HCT116 (cell line): Measurements from ENCODE around the gene TANC1. TPM values are rescaled to one million over a fixed set of nuclear protein-coding genes. Genes with fewer than 3 reads are reported as not detected.

ENCODE experiments used
- ATAC-seq: fragments of 200-7000 bp; cut with Tn5 transposase; 2 replicates; pipeline ENCODE4 v1.9.1; 2020; ENCODE audit warnings: mild to moderate bottlenecking, moderate library complexity
- BruUV-seq: library from RNA; stranded (reverse); fragments of 400-500 nt; replicated peaks from 2 replicates; lab custom pipeline; 2021; lab: Mats Ljungman, UMichigan
- CTCF ChIA-PET: fragments of 300-600 bp; sonication (Branson Sonifier 250); formaldehyde crosslinking; loops from one replicate; lab custom pipeline; 2021; ENCODE audit warnings: antibody characterized with exemption; lab: Charles Lee
- POLR2A ChIA-PET: fragments of 300-600, 350-600 bp; sonication (Branson Sonifier 250); formaldehyde crosslinking; loops from one replicate; lab custom pipeline; 2021; ENCODE audit warnings: antibody characterized with exemption; lab: Charles Lee
- RAD21 ChIA-PET, 2 experiments: fragments of 300-600 bp; sonication (Branson Sonifier 250); formaldehyde crosslinking; loops; one replicate each; lab custom pipeline; 2023; ENCODE audit warnings: low total read pairs in 2 of 2; ENCODE audit not compliant: uncharacterized antibody in 2 of 2, unreplicated experiment in 2 of 2, low non-redundant PET in 1 of 2; lab: Charles Lee
- DNase-seq: peaks from one replicate; pipeline ENCODE4 v3.0.0-alpha.2; 2010; ENCODE audit warnings: low read depth, low spot score
- H2AFZ ChIP-seq: fragments of 200-600 bp; shearing (Covaris generic), sonication (generic); 2 replicates; pipeline ENCODE4 v1.6.1; 2017; ENCODE audit warnings: low read depth, mixed run types, mixed read lengths, antibody characterized with exemption, low read length; ENCODE audit not compliant: poor library complexity, severe bottlenecking
- H3K27ac ChIP-seq: 2 replicates; pipeline ENCODE4 v1.5.1; 2012; ENCODE audit warnings: low read depth, low read length
- H3K27me3 ChIP-seq: fragments of 200-600 bp; sonication (generic); 2 replicates; pipeline ENCODE4 v1.6.1; 2016; ENCODE audit warnings: mixed run types, low read length, mixed read lengths; ENCODE audit not compliant: insufficient read depth
- H3K36me3 ChIP-seq, 2 experiments: fragments of 200-500 bp in 1 of 2; fragments of 200-600 bp in 1 of 2; sonication (Bioruptor generic) in 1 of 2; sonication (generic) in 1 of 2; 2 replicates each; pipeline versions ENCODE4 v1.5.1 to v1.6.1; 2014 to 2016; ENCODE audit warnings: low read length in 2 of 2, inconsistent platforms in 1 of 2, mixed read lengths in 1 of 2, mixed run types in 1 of 2; ENCODE audit not compliant: insufficient read depth in 2 of 2, control insufficient read depth in 1 of 2
- H3K4me1 ChIP-seq, 2 experiments: fragments of 200-600 bp in 1 of 2; sonication (generic) in 1 of 2; 2 replicates each; pipeline versions ENCODE4 v1.5.1 to v1.6.1; 2012 to 2017; ENCODE audit warnings: low read length in 2 of 2, inconsistent platforms in 1 of 2, mild to moderate bottlenecking in 1 of 2, mixed read lengths in 1 of 2, mixed run types in 1 of 2, moderate library complexity in 1 of 2; ENCODE audit not compliant: insufficient read depth in 2 of 2, control insufficient read depth in 1 of 2
- H3K4me2 ChIP-seq: fragments of 200-600 bp; sonication (generic); 2 replicates; pipeline ENCODE4 v1.6.1; 2017; ENCODE audit warnings: mixed run types, low read length, mixed read lengths
- H3K4me3 ChIP-seq, 2 experiments: fragments of 200-600 bp in 1 of 2; sonication (generic) in 1 of 2; replicated peaks in 1 of 2; 2 replicates each; pipeline ENCODE4 v1.5.1; 2011 to 2016; ENCODE audit warnings: low read length in 2 of 2, control low read depth in 1 of 2, low read depth in 1 of 2, mild to moderate bottlenecking in 1 of 2, mixed read lengths in 1 of 2, mixed run types in 1 of 2
- H3K79me2 ChIP-seq: fragments of 200-600 bp; sonication (generic); 2 replicates; pipeline ENCODE4 v1.6.1; 2017; ENCODE audit warnings: mild to moderate bottlenecking, mixed run types, low read length, moderate library complexity, mixed read lengths; ENCODE audit not compliant: insufficient read depth
- H3K9ac ChIP-seq: fragments of 200-600 bp; sonication (generic); 2 replicates; pipeline ENCODE4 v1.6.1; 2016; ENCODE audit warnings: low read length, mixed read lengths
- H3K9me2 ChIP-seq: fragments of 200-600 bp; sonication (generic), shearing (Covaris generic); 2 replicates; pipeline ENCODE4 v1.6.1; 2017; ENCODE audit warnings: mixed run types, mild to moderate bottlenecking, moderate library complexity; ENCODE audit not compliant: insufficient read depth
- H3K9me3 ChIP-seq, 2 experiments: fragments of 200-500 bp in 1 of 2; fragments of 200-600 bp in 1 of 2; sonication (Bioruptor generic) in 1 of 2; sonication (generic) in 1 of 2; 2 replicates each; pipeline ENCODE4 v1.6.1; 2014 to 2017; ENCODE audit warnings: low read length in 2 of 2, mixed read lengths in 2 of 2, inconsistent platforms in 1 of 2, low read depth in 1 of 2, mild to moderate bottlenecking in 1 of 2, mixed run types in 1 of 2, moderate library complexity in 1 of 2; ENCODE audit not compliant: control insufficient read depth in 1 of 2, insufficient read depth in 1 of 2
- H4K20me1 ChIP-seq: fragments of 200-600 bp; sonication (generic), shearing (Covaris generic); 2 replicates; pipeline ENCODE4 v1.6.1; 2017; ENCODE audit warnings: mixed run types, mild to moderate bottlenecking, moderate library complexity; ENCODE audit not compliant: insufficient read depth
- CBX3 ChIP-seq: IDR thresholded peaks from 2 replicates; pipeline ENCODE4 v1.6.1; 2012; ENCODE audit warnings: low read depth
- EGR1 ChIP-seq: IDR thresholded peaks from 2 replicates; pipeline ENCODE4 v1.6.1; 2012; ENCODE audit warnings: low read depth
- EZH2 ChIP-seq: fragments of 200-600 bp; sonication (generic); IDR thresholded peaks from 2 replicates; pipeline ENCODE4 v1.6.1; 2017; ENCODE audit warnings: antibody characterized with exemption, mixed run types
- FOSL1 ChIP-seq: IDR thresholded peaks from 2 replicates; pipeline ENCODE4 v1.6.1; 2012; ENCODE audit warnings: low read depth
- JUND ChIP-seq: IDR thresholded peaks from 2 replicates; pipeline ENCODE4 v1.6.1; 2012
- POLR2A ChIP-seq: IDR thresholded peaks from 2 replicates; pipeline ENCODE4 v1.7.0; 2011; ENCODE audit warnings: borderline replicate concordance; ENCODE audit not compliant: insufficient read depth, insufficient read length; ENCODE audit errors: extremely low read depth
- SRF ChIP-seq: IDR thresholded peaks from 2 replicates; pipeline ENCODE4 v1.6.1; 2012; ENCODE audit warnings: low read depth
- TCF7L2 ChIP-seq: IDR thresholded peaks from 2 replicates; pipeline ENCODE4 v1.7.0; 2011; ENCODE audit warnings: borderline replicate concordance, inconsistent platforms; ENCODE audit not compliant: insufficient read depth, insufficient read length; ENCODE audit errors: extremely low read depth
- YY1 ChIP-seq: IDR thresholded peaks from 2 replicates; pipeline ENCODE4 v1.6.1; 2011; ENCODE audit warnings: low read length, low read depth, moderate library complexity, mild to moderate bottlenecking; ENCODE audit not compliant: insufficient replicate concordance; ENCODE audit errors: extremely low read depth
- ZFX ChIP-seq: fragments of 450-650 bp; IDR thresholded peaks from 2 replicates; pipeline ENCODE4 v1.6.1; 2017
- ZNF274 ChIP-seq: fragments of 200-500 bp; sonication (Bioruptor generic); IDR thresholded peaks from 2 replicates; pipeline ENCODE4 v1.6.1; 2014; ENCODE audit warnings: mild to moderate bottlenecking, low read depth, low read length, inconsistent platforms
- intact Hi-C: fragments of 100-400 bp; cut with micrococcal nuclease; formaldehyde crosslinking; loops from 2 replicates; pipeline ENCODE4 v1.10.0; 2022
- total RNA-seq: library from RNA; stranded (reverse); gene quantifications from one replicate; pipeline ENCODE4 v1.2.1, GENCODE V29; 2021; ENCODE audit not compliant: unreplicated experiment
- TF ChIP-seq, protein P1 (sequence below): IDR thresholded peaks from 2 replicates; pipeline ENCODE4 v1.6.1; 2012
- TF ChIP-seq, protein P2 (sequence below): IDR thresholded peaks from 2 replicates; pipeline ENCODE4 v1.6.1; 2012; ENCODE audit warnings: low read depth
- TF ChIP-seq, protein P3 (sequence below): IDR thresholded peaks from 2 replicates; pipeline ENCODE4 v1.6.1; 2011; ENCODE audit warnings: mild to moderate bottlenecking, low read length, moderate library complexity; ENCODE audit not compliant: insufficient replicate concordance; ENCODE audit errors: extremely low read depth
- TF ChIP-seq, protein P4 (sequence below): IDR thresholded peaks from 2 replicates; pipeline ENCODE4 v1.6.1; 2012

The TANC1 gene
- total RNA-seq, 1 experiment from 2014 or later, result 15.1 TPM

DNA sequence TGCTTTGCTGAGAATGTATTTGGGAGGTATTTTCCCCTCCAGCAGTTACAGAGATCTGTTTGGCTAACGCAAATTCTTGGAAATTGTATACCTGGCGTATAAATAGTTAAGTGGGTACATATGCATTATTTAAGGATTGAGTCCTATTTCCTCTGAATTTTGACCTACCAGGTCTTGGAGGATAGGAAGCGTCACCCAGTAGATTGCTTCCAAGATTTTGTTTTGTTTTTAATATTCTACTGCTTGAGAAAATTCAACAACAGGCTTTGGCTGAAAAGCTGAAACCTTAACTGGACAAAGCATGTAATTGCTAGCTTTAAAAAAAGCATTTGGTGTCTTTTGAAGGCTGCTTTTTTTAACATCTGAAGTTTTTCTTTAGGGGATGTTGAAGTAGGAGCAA is 168.0 kb downstream of the TANC1 start:
- H3K9ac ChIP-seq, result no peak overlapping the region
- peaks cover 10 to 17% of the 10 kb centered on the region in 2 experiments for H3K4me1 ChIP-seq
- ChIA-PET CTCF (no interaction called here), RAD21 (no interaction called here), POLR2A (no interaction called here)
- BruUV-seq, result no TSS peak
- intact Hi-C loops, result no loop called here
- H3K27me3 ChIP-seq, result no peaks in the 10 kb centered on the region
- no peak overlapping the region for H3K4me3 ChIP-seq
- no peak overlapping the region for H3K4me2 ChIP-seq
- no peak for DNase-seq
- no peaks in the 10 kb centered on the region for H3K79me2 ChIP-seq
- no peaks in the 10 kb centered on the region; the same call in 1 of the 2 replicates for H4K20me1 ChIP-seq
- no peak overlapping the region for H3K27ac ChIP-seq
- no peak for ATAC-seq
- no peak overlapping the region for H2AFZ ChIP-seq
- no peaks in the 10 kb centered on the region for H3K9me2 ChIP-seq
- TF ChIP-seq, protein P1, sequence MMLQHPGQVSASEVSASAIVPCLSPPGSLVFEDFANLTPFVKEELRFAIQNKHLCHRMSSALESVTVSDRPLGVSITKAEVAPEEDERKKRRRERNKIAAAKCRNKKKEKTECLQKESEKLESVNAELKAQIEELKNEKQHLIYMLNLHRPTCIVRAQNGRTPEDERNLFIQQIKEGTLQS, result no peak
- TF ChIP-seq TCF7L2 (no peak), FOSL1 (no peak), CBX3 (no peak), EGR1 (no peak), ZNF274 (no peak), POLR2A (no peak), YY1 (no peak), JUND (no peak), ZFX (no peak), SRF (no peak), EZH2 (no peak)
- TF ChIP-seq, protein P2, sequence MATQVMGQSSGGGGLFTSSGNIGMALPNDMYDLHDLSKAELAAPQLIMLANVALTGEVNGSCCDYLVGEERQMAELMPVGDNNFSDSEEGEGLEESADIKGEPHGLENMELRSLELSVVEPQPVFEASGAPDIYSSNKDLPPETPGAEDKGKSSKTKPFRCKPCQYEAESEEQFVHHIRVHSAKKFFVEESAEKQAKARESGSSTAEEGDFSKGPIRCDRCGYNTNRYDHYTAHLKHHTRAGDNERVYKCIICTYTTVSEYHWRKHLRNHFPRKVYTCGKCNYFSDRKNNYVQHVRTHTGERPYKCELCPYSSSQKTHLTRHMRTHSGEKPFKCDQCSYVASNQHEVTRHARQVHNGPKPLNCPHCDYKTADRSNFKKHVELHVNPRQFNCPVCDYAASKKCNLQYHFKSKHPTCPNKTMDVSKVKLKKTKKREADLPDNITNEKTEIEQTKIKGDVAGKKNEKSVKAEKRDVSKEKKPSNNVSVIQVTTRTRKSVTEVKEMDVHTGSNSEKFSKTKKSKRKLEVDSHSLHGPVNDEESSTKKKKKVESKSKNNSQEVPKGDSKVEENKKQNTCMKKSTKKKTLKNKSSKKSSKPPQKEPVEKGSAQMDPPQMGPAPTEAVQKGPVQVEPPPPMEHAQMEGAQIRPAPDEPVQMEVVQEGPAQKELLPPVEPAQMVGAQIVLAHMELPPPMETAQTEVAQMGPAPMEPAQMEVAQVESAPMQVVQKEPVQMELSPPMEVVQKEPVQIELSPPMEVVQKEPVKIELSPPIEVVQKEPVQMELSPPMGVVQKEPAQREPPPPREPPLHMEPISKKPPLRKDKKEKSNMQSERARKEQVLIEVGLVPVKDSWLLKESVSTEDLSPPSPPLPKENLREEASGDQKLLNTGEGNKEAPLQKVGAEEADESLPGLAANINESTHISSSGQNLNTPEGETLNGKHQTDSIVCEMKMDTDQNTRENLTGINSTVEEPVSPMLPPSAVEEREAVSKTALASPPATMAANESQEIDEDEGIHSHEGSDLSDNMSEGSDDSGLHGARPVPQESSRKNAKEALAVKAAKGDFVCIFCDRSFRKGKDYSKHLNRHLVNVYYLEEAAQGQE, result no peak
- TF ChIP-seq, protein P3, sequence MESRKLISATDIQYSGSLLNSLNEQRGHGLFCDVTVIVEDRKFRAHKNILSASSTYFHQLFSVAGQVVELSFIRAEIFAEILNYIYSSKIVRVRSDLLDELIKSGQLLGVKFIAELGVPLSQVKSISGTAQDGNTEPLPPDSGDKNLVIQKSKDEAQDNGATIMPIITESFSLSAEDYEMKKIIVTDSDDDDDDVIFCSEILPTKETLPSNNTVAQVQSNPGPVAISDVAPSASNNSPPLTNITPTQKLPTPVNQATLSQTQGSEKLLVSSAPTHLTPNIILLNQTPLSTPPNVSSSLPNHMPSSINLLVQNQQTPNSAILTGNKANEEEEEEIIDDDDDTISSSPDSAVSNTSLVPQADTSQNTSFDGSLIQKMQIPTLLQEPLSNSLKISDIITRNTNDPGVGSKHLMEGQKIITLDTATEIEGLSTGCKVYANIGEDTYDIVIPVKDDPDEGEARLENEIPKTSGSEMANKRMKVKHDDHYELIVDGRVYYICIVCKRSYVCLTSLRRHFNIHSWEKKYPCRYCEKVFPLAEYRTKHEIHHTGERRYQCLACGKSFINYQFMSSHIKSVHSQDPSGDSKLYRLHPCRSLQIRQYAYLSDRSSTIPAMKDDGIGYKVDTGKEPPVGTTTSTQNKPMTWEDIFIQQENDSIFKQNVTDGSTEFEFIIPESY, result no peak
- TF ChIP-seq, protein P4, sequence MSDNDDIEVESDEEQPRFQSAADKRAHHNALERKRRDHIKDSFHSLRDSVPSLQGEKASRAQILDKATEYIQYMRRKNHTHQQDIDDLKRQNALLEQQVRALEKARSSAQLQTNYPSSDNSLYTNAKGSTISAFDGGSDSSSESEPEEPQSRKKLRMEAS, result no peak
- H3K9me3 ChIP-seq, result no peaks in the 10 kb centered on the region
- H3K36me3 ChIP-seq, result no peaks in the 10 kb centered on the region
